K562 (cell line): ENCODE measurements around the gene CSMD2. TPM values are rescaled to one million over a fixed set of nuclear protein-coding genes. Genes with fewer than 3 reads are reported as not detected.

Experiments
- ATAC-seq: fragments of 200-7000 bp; cut with Tn5 transposase; 3 replicates; pipeline ENCODE4 v1.9.1; 2020; ENCODE audit warnings: moderate library complexity
- BruUV-seq: library from RNA; stranded (reverse); fragments of 400-500 nt; replicated peaks from 2 replicates; lab custom pipeline; 2021; lab: Mats Ljungman, UMichigan
- CTCF ChIA-PET: fragments of 300-600 bp; formaldehyde crosslinking; extraction: SDS; loops from one replicate; lab custom pipeline; 2021; ENCODE audit warnings: low intra/inter-chr PET ratio; lab: Yijun Ruan, JAX
- POLR2A ChIA-PET: fragments of 300-600, 350-650 bp; sonication (Branson Sonifier 250); formaldehyde crosslinking; extraction: SDS; loops from one replicate; lab custom pipeline; 2021; ENCODE audit warnings: antibody characterized with exemption, inconsistent platforms; lab: Yijun Ruan, JAX
- DNase-seq, 4 experiments: peaks; one replicate each; pipeline versions ENCODE4 v3.0.0 to v3.0.0-alpha.2; 2011 to 2018; ENCODE audit warnings: low spot score in 3 of 4, mixed read lengths in 3 of 4; ENCODE audit errors: extremely low read depth in 1 of 4
- FAIRE-seq: peaks from 2 replicates; lab custom pipeline; 2011; peaks lifted over from hg19 to GRCh38; lab: Jason Lieb, UNC
- H2AFZ ChIP-seq: 2 replicates; pipeline ENCODE4 v1.6.0; 2011; ENCODE audit warnings: low read depth, low read length, control low read depth, inconsistent platforms
- H3K27ac ChIP-seq: fragments of 200-600 bp; 3 replicates; pipeline ENCODE4 v1.8.0; 2011; ENCODE audit warnings: low read depth, mild to moderate bottlenecking, control low read depth, inconsistent platforms, low read length, moderate library complexity, mixed read lengths; ENCODE audit errors: extremely low read depth
- H3K27me3 ChIP-seq, 2 experiments: fragments of 300-600 bp in 1 of 2; 2 replicates in 1 of 2; 3 replicates in 1 of 2; pipeline versions ENCODE4 v1.6.0 to v1.8.0; 2011; ENCODE audit warnings: inconsistent platforms in 2 of 2, low read length in 2 of 2, mild to moderate bottlenecking in 1 of 2, mixed read lengths in 1 of 2, moderate library complexity in 1 of 2; ENCODE audit not compliant: control insufficient read depth in 2 of 2, insufficient read depth in 2 of 2
- H3K36me3 ChIP-seq: fragments of 300-600 bp; 3 replicates; pipeline ENCODE4 v1.8.0; 2011; ENCODE audit warnings: mild to moderate bottlenecking, low read length, inconsistent platforms; ENCODE audit not compliant: control insufficient read depth, insufficient read depth
- H3K4me1 ChIP-seq, 2 experiments: fragments of 200-600 bp in 1 of 2; replicated peaks in 1 of 2; 2 replicates in 1 of 2; 3 replicates in 1 of 2; pipeline versions ENCODE4 v1.5.1 to v1.8.0; 2011; ENCODE audit warnings: inconsistent platforms in 2 of 2, low read length in 2 of 2, mild to moderate bottlenecking in 1 of 2, mixed read lengths in 1 of 2, moderate library complexity in 1 of 2; ENCODE audit not compliant: control insufficient read depth in 2 of 2, insufficient read depth in 2 of 2
- H3K4me2 ChIP-seq: 2 replicates; pipeline ENCODE4 v1.6.1; 2011; ENCODE audit warnings: low read length, control low read depth, inconsistent platforms, mixed read lengths; ENCODE audit not compliant: insufficient read depth
- H3K4me3 ChIP-seq: fragments of 200-600 bp; sonication (generic), shearing (Covaris generic); 2 replicates; pipeline ENCODE4 v1.5.1; 2016; ENCODE audit warnings: control low read depth, inconsistent platforms
- H3K79me2 ChIP-seq: fragments of 200-600 bp; 3 replicates; pipeline ENCODE4 v1.8.0; 2011; ENCODE audit warnings: low read length, inconsistent platforms; ENCODE audit not compliant: control insufficient read depth, insufficient read depth
- H3K9ac ChIP-seq, 2 experiments: 2 replicates each; pipeline versions ENCODE4 v1.6.0 to v1.6.1; 2011; ENCODE audit warnings: low read depth in 2 of 2, low read length in 2 of 2, control low read depth in 1 of 2, inconsistent platforms in 1 of 2, mild to moderate bottlenecking in 1 of 2, mixed read lengths in 1 of 2; ENCODE audit not compliant: insufficient read depth in 1 of 2
- H3K9me1 ChIP-seq: one replicate; pipeline ENCODE4 v1.6.0; 2011; ENCODE audit warnings: inconsistent platforms, mild to moderate bottlenecking, low read length, moderate library complexity; ENCODE audit not compliant: control insufficient read depth, insufficient read depth
- H3K9me3 ChIP-seq: replicated peaks from 2 replicates; pipeline ENCODE4 v1.5.1; 2011; ENCODE audit warnings: low read depth, low read length, inconsistent platforms; ENCODE audit not compliant: control insufficient read depth, insufficient read depth
- H4K20me1 ChIP-seq: replicated peaks from 2 replicates; pipeline ENCODE4 v1.6.1; 2011; ENCODE audit warnings: low read length, inconsistent platforms, mixed read lengths; ENCODE audit not compliant: control insufficient read depth, insufficient read depth
- ARHGAP35 ChIP-seq: fragments of 450-650 bp; IDR thresholded peaks from 2 replicates; pipeline ENCODE4 v1.6.1; 2018; ENCODE audit not compliant: partially characterized antibody
- FOXJ2 ChIP-seq: fragments of 200-800 bp; sonication (Bioruptor generic); IDR thresholded peaks from 2 replicates; pipeline ENCODE4 v1.6.1; 2016; ENCODE audit warnings: missing genetic modification characterization, missing compliant biosample characterization
- LARP7 ChIP-seq: fragments of 450-650 bp; IDR thresholded peaks from 2 replicates; pipeline ENCODE4 v1.6.1; 2016
- TRIM24 ChIP-seq, 2 experiments: fragments of 450-650 bp; IDR thresholded peaks; 2 replicates each; pipeline ENCODE4 v1.6.1; 2016
- ZNF133 ChIP-seq: fragments of 250-450 bp; sonication (Bioruptor Pico); IDR thresholded peaks from 2 replicates; pipeline ENCODE4 v1.4.0; 2020; ENCODE audit warnings: mild to moderate bottlenecking
- WGBS: fragments of 100-300 bp; shearing (Covaris generic); methylation state at CpG from one replicate; pipeline ENCODE4 v1.1.6; 2016; ENCODE audit warnings: low coverage, mixed read lengths; ENCODE audit not compliant: insufficient coverage; ENCODE audit errors: missing lambda C conversion rate; 5-methylcytosine and 5-hydroxymethylcytosine counted together
- in situ Hi-C: fragments of 300-500 bp; cut with MboI; formaldehyde crosslinking; loops from 4 replicates; pipeline ENCODE4 v1.15.0; 2018; ENCODE audit warnings: inconsistent platforms, mixed read lengths
- intact Hi-C: fragments of 100-400 bp; cut with micrococcal nuclease; formaldehyde crosslinking; loops from 2 replicates; pipeline ENCODE4 v1.14.2; 2022
- polyA plus RNA-seq, 8 experiments: library from polyadenylated mRNA; depleted of rRNA in 4 of 8; stranded (reverse) in 5 of 8; unstranded in 3 of 8; fragments of >200 nt; fragmentation: Nextera tagmentation in 2 of 8; fragmentation: Illumina TruSeq in 1 of 8; extraction: Ambion mirVana in 2 of 8; extraction: Trizol in 1 of 8; gene quantifications; 2 replicates each; pipeline versions ENCODE4 v1.2.1 to v1.2.3, GENCODE V29; 2011 to 2014; ENCODE audit warnings: inconsistent platforms in 1 of 8, missing spikeins in 1 of 8
- total RNA-seq, 7 experiments: library from RNA; depleted of rRNA in 6 of 7; stranded (reverse); fragments of >200 nt in 6 of 7; fragmentation: Illumina TruSeq in 2 of 7; extraction: Trizol in 2 of 7; gene quantifications; 2 replicates each; pipeline versions ENCODE4 v1.2.1 to v1.2.3, GENCODE V29; 2011 to 2021; ENCODE audit warnings: low replicate concordance in 1 of 7
- TF ChIP-seq, protein P1 (sequence below), 2 experiments: IDR thresholded peaks in 1 of 2; conservative IDR thresholded peaks in 1 of 2; 2 replicates each; pipeline ENCODE4 v1.6.1; 2016; ENCODE audit warnings: low read depth in 2 of 2, mild to moderate bottlenecking in 1 of 2, missing compliant biosample characterization in 1 of 2, missing genetic modification characterization in 1 of 2, moderate library complexity in 1 of 2
- TF ChIP-seq, protein P2 (sequence below): fragments of 250-450 bp; sonication (Bioruptor Pico); IDR thresholded peaks from 2 replicates; pipeline ENCODE4 v1.8.0; 2022; ENCODE audit warnings: moderate library complexity, mild to moderate bottlenecking, inconsistent platforms

CSMD2 gene
- total and polyA plus RNA-seq, 9 of the 15 experiments (the other 6 are each of a cell fraction or from before 2014, with no cell fraction given) = not detected

DNA sequence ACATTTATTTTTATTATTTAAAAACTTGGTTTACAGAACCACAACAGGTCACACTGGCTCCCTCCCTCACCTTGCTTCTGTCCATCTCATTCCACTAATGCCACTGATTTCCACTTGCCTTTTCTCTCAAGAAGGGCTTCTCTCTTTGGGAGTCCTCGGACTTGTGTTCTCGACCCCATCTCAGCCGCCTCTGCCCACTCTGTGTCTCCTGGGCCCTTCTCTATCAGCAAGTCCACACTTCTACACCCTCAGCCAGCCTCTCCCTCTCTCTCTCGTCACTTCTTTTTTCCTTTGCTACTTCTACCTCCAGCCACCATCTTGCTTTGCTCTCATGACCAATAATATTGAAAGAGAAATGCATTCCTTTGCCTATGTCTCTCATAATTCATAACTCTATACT lies 171.7 kb downstream of the CSMD2 start (continued):
- TF ChIP-seq, protein P1, sequence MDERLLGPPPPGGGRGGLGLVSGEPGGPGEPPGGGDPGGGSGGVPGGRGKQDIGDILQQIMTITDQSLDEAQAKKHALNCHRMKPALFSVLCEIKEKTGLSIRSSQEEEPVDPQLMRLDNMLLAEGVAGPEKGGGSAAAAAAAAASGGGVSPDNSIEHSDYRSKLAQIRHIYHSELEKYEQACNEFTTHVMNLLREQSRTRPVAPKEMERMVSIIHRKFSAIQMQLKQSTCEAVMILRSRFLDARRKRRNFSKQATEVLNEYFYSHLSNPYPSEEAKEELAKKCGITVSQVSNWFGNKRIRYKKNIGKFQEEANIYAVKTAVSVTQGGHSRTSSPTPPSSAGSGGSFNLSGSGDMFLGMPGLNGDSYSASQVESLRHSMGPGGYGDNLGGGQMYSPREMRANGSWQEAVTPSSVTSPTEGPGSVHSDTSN (CRISPR knock-in tag; IDR thresholded peaks at IDR 0.05; ENCODE audit: low read depth) = no peak
- TF ChIP-seq, protein P1 (tag; conservative IDR thresholded peaks at IDR 0.05; ENCODE audit: low read depth) = no peak
- TF ChIP-seq ZNF133 (no peak), ARHGAP35 (no peak), FOXJ2 (tag) (no peak), LARP7 (no peak)
- TF ChIP-seq, protein P2, sequence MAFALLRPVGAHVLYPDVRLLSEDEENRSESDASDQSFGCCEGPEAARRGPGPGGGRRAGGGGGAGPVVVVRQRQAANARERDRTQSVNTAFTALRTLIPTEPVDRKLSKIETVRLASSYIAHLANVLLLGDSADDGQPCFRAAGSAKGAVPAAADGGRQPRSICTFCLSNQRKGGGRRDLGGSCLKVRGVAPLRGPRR (CRISPR knock-in tag) = no peak

DNA sequence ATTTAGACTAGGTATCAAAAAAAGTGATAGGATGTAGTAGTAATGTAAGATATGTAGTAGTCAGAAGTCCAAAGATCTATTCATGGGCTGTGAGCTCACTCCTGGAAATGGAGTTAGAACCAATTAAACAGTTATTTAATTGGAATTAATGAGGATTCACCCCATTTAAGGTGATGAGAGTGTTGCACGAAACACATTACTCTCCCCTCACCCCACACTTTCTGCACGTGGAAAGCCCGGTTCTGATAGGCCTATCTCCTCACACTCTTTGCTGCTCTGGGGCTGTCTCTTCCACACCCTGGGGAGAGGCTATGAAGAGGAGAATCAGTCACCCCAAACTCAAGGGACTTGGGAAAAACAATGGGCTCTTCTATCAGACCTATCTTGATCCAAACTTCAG lies 174.7 kb downstream of the CSMD2 start:
- no peaks in the 10 kb centered on the region for H4K20me1 ChIP-seq
- H3K27ac ChIP-seq = no peak overlapping the region
- H3K4me2 ChIP-seq = no peak overlapping the region
- intact Hi-C loops (no loop called here), in situ Hi-C loops (no loop called here)
- CTCF ChIA-PET = no interaction called here
- POLR2A ChIA-PET = interaction anchor here (0.6 kb wide), 1 partner anchor 13 kb away, joined by 3 read pairs; no protein-coding TSS in a partner anchor
- ATAC-seq (no peak), DNase-seq (no peak), FAIRE-seq (no peak)
- no peak for TF ChIP-seq TRIM24 (IDR thresholded peaks at IDR 0.05)
- H3K9me1 ChIP-seq = no peaks in the 10 kb centered on the region
- 0% methylated on average over 3 of the region's 3 CpGs for WGBS
- no peak overlapping the region for H3K9ac ChIP-seq
- no peak overlapping the region for H3K4me3 ChIP-seq
- H3K36me3 ChIP-seq = no peaks in the 10 kb centered on the region
- H3K9me3 ChIP-seq = no peaks in the 10 kb centered on the region
- BruUV-seq = no TSS peak
- H2AFZ ChIP-seq = no peak overlapping the region
- no peaks in the 10 kb centered on the region for H3K27me3 ChIP-seq
- no peaks in the 10 kb centered on the region for H3K79me2 ChIP-seq
- no peaks in the 10 kb centered on the region for H3K4me1 ChIP-seq
